Activated T-cell treated with anti-CD3 and anti-CD28 coated beads, Interleukin-2, amount 50 U/mL, for 4 hours (primary cell): ENCODE results near the gene ABCA7. TPM values are rescaled to one million over a fixed set of nuclear protein-coding genes. Genes with fewer than 3 reads are reported as not detected.

Experiments
- ATAC-seq, 2 donors: fragments of 200-7000 bp; cut with Tn5 transposase; one replicate each; pipeline ENCODE4 v1.10.0; 2021
- DNase-seq: peaks from one replicate; pipeline ENCODE4 v3.0.0-alpha.2; 2020
- H3K27me3 Mint-ChIP-seq: one replicate; pipeline ENCODE4 v1.8.0; 2021; ENCODE audit warnings: low read depth, mixed read lengths
- H3K36me3 Mint-ChIP-seq: one replicate; pipeline ENCODE4 v1.8.0; 2022; ENCODE audit warnings: mixed read lengths; ENCODE audit not compliant: insufficient read depth
- H3K4me1 Mint-ChIP-seq: one replicate; pipeline ENCODE4 v1.8.0; 2021; ENCODE audit warnings: low read depth, mixed read lengths
- H3K4me3 Mint-ChIP-seq: one replicate; pipeline ENCODE4 v1.8.0; 2021; ENCODE audit warnings: mild to moderate bottlenecking, moderate library complexity, mixed read lengths
- H3K9me3 Mint-ChIP-seq: one replicate; pipeline ENCODE4 v1.8.0; 2021; ENCODE audit warnings: mixed read lengths
- total RNA-seq, 3 donors: library from RNA; stranded (reverse); gene quantifications; one replicate each; pipeline ENCODE4 v1.2.1, GENCODE V29; 2021

Gene ABCA7
- total RNA-seq, 3 donors from 2014 or later, result 7.1 to 8.7 (median 8.6) TPM

DNA sequence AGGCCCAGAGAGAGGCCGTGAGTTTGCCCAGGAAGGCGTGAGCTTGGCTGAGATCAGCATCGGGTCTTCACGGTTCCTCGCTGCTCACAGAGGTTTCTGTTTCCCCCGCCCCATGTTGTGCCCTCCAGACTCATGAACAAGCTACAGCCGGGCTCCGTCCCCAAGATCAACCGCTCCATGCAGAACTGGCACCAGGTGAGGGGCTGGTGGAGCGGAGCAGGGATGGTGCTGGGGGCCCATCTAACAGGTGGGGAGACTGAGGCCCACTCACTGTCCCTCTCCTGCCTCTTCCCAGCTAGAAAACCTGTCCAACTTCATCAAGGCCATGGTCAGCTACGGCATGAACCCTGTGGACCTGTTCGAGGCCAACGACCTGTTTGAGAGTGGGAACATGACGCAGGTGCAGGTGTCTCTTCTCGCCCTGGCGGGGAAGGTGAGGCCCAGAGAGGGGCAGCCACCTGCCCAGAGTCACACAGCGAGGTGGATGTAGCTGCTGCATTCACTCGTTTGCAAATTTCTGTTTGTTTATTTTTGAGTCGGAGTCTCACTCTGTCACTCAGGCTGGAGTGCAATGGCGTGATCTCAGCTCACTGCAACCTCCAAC, 7.5 kb upstream of the ABCA7 start:
- no peak for DNase-seq
- no peak for ATAC-seq
- no peak overlapping the region for H3K4me3 Mint-ChIP-seq
- no peaks in the 10 kb centered on the region for H3K9me3 Mint-ChIP-seq
- no peaks in the 10 kb centered on the region for H3K27me3 Mint-ChIP-seq
- H3K36me3 Mint-ChIP-seq, result peaks cover 5% of the 10 kb centered on the region
- H3K4me1 Mint-ChIP-seq, result peaks cover 31% of the 10 kb centered on the region

DNA sequence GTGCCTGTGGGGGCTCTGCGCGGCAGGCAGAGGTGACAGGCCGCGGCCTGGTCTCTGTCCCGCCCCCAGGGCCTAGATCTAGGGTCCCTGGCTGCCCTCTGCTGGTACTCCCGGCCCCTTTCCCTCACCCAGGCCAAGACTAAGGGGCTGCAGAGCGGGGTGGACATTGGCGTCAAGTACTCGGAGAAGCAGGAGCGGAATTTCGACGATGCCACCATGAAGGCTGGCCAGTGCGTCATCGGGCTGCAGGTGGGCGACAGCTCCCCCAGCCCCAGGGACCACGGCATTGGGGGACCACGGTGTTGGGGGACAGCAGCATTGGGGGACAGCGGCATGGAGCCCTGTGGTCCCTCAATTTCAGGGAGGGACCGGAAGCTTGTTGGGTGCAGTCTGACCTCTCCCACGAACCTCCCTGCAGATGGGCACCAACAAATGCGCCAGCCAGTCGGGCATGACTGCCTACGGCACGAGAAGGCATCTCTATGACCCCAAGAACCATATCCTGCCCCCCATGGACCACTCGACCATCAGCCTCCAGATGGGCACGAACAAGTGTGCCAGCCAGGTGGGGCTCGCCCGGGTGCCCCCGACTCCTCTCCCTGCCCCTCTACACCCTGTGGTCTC, 3.8 kb upstream of the ABCA7 start:
- Mint-ChIP-seq H3K4me3 (no peak overlapping the region), H3K9me3 (no peaks in the 10 kb centered on the region), H3K27me3 (no peaks in the 10 kb centered on the region), H3K36me3 (peaks cover 12% of the 10 kb centered on the region), H3K4me1 (peaks cover 44% of the 10 kb centered on the region)
- ATAC-seq, result no peak
- no peak for DNase-seq

DNA sequence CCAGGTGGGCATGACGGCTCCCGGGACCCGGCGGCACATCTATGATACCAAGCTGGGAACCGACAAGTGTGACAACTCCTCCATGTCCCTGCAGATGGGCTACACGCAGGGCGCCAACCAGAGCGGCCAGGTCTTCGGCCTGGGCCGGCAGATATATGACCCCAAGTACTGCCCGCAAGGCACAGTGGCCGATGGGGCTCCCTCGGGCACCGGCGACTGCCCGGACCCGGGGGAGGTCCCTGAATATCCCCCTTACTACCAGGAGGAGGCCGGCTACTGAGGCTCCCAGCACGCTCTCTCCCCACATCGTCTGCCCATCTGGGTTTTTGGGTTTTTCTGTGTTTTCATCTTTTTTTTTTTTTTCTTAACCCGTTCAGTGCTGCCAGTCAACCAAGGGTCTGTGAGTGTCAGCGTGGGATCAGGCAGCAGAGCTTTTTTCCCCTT, 2.3 kb upstream of the ABCA7 start:
- Mint-ChIP-seq H3K27me3 (no peaks in the 10 kb centered on the region), H3K9me3 (no peaks in the 10 kb centered on the region), H3K36me3 (peaks cover 12% of the 10 kb centered on the region), H3K4me3 (peak overlapping the region; percentile 19), H3K4me1 (peaks cover 49% of the 10 kb centered on the region)
- no peak for DNase-seq
- ATAC-seq, result no peak

DNA sequence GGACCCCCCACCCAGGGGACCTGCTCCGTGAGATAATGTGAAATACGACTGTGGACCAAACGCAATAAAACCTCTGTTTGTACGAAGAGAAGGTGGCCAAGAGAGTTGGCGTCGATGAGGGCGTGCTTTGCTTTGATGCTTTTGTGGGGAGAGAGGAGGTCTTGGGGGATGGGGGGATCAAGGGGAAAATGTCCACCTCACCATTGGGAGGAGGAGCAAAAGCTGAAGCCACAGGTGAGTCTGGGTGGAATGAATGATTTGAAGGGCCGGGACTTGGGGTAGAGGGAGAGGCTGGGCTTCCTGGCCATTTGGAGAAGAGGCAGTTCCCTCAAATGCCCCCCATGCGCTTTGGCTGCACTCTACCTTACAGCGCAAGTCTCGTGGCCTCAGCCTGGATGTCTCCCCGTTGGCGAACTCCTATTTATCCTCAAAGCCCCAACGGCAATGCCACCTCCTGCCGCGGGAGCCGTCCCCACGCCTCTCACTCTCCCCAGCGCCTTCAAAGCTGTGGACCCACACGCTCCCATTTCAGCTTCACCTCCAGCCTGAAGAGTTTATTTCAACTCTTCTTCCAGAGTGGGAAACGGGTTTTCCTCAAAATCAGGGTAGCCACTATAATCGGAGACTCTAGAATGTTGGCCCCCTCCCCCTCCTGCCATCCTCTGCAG, 795 bp upstream of the ABCA7 start:
- no peak for ATAC-seq
- H3K4me1 Mint-ChIP-seq, result peaks cover 47% of the 10 kb centered on the region
- no peaks in the 10 kb centered on the region for H3K9me3 Mint-ChIP-seq
- H3K36me3 Mint-ChIP-seq, result peaks cover 10% of the 10 kb centered on the region
- DNase-seq, result no peak
- peak overlapping the region; percentile 92 for H3K4me3 Mint-ChIP-seq
- no peaks in the 10 kb centered on the region for H3K27me3 Mint-ChIP-seq

DNA sequence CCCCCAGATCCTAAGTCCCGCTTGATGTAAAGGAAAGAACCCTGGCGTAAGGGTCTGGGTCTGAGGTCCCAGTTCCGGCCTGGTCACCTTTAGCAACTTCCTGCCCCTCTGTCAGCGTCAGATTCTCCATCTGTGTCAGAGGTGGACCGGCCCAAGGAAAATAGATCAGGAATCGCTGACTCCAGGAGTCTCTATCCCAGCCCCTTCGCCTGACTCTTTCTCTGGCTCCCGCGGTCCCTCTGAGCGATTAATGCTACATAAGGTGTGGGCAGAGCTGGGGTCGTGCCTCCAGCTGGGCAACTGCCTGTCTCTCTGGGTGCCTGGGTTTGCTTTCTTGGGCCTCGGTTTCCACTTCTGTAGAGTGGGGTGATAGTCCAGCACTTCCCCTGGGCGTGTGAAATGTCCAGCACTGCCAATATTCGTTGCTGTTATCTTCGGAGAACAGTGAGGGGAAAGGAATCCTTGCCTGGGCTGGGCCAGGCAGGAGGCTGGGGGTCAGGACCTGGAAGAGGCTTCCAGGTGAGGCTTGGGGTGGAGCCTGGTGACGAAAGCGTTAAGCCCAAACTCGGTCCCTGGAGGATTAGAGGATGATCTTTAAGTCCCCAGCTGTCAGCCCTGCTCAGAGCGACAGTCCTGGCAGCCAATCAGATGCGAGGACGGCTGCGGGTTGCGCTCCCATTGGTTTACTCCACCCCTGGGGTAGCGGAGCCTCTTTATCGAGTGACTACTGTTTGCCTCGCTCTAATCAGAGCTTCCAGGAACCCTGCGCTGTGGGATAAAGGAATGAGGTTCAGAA, 767 bp downstream of the ABCA7 start:
- no peaks in the 10 kb centered on the region for H3K9me3 Mint-ChIP-seq
- peaks cover 9% of the 10 kb centered on the region for H3K36me3 Mint-ChIP-seq
- DNase-seq, result peak; percentile 87
- H3K4me3 Mint-ChIP-seq, result peak overlapping the region; percentile 92
- ATAC-seq, result peak; percentile 67 to 71
- peaks cover 43% of the 10 kb centered on the region for H3K4me1 Mint-ChIP-seq
- H3K27me3 Mint-ChIP-seq, result no peaks in the 10 kb centered on the region

DNA sequence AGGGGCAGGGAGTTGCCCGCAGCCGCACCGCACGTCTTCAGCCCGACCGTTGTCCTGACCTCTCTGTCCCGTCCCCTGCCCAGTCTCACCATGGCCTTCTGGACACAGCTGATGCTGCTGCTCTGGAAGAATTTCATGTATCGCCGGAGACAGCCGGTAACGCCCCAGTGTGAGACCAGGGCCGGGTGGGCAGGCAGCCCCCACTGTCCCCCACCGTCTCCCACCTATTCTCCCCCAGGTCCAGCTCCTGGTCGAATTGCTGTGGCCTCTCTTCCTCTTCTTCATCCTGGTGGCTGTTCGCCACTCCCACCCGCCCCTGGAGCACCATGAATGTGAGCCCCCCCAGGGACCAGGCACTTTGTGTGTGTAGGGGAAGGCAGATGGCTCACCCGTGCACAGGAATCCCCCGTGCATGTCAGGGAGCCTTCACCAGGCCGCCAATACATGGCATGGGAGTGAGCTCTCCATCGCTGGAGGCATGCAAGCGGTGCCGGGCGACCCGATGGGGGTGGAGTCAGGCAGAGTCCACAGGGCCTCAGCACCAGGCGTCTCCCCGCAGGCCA, 1.4 kb downstream of the ABCA7 start:
- Mint-ChIP-seq H3K9me3 (no peaks in the 10 kb centered on the region), H3K27me3 (no peaks in the 10 kb centered on the region), H3K4me3 (peak overlapping the region; percentile 92), H3K36me3 (peaks cover 9% of the 10 kb centered on the region), H3K4me1 (peaks cover 41% of the 10 kb centered on the region)
- DNase-seq, result no peak
- ATAC-seq, result no peak

DNA sequence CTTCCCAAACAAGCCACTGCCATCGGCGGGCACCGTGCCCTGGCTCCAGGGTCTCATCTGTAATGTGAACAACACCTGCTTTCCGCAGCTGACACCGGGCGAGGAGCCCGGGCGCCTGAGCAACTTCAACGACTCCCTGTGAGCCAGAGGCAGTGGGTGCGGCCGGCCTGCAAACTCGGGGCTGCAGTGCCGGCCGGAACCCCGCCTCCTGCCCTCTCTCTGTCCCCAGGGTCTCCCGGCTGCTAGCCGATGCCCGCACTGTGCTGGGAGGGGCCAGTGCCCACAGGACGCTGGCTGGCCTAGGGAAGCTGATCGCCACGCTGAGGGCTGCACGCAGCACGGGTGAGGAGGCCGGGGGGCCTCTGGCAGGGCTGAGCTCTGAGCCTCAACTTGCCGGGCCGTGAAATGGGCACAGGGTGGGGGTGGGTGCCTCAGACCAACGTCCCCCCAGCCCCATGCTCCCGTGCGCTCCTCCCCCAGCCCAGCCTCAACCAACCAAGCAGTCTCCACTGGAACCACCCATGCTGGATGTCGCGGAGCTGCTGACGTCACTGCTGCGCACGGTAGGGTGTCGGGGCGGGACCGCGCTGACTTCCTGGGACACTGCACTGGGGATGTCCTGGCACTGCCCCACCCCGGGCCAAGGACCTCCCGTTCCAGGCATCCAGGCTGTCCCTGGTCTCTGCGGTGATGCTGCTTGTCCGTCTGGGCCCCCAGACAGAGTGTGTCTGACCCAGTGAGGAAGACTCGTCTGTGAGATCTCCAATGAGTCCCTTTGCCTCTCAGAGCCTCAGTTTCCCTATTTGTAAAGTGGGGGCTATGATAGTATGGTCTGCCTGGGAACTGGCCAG, 2.2 kb downstream of the ABCA7 start:
- no peak for ATAC-seq
- Mint-ChIP-seq H3K36me3 (peaks cover 9% of the 10 kb centered on the region), H3K27me3 (no peaks in the 10 kb centered on the region), H3K4me1 (peaks cover 41% of the 10 kb centered on the region), H3K9me3 (no peaks in the 10 kb centered on the region), H3K4me3 (no peak overlapping the region)
- DNase-seq, result no peak

DNA sequence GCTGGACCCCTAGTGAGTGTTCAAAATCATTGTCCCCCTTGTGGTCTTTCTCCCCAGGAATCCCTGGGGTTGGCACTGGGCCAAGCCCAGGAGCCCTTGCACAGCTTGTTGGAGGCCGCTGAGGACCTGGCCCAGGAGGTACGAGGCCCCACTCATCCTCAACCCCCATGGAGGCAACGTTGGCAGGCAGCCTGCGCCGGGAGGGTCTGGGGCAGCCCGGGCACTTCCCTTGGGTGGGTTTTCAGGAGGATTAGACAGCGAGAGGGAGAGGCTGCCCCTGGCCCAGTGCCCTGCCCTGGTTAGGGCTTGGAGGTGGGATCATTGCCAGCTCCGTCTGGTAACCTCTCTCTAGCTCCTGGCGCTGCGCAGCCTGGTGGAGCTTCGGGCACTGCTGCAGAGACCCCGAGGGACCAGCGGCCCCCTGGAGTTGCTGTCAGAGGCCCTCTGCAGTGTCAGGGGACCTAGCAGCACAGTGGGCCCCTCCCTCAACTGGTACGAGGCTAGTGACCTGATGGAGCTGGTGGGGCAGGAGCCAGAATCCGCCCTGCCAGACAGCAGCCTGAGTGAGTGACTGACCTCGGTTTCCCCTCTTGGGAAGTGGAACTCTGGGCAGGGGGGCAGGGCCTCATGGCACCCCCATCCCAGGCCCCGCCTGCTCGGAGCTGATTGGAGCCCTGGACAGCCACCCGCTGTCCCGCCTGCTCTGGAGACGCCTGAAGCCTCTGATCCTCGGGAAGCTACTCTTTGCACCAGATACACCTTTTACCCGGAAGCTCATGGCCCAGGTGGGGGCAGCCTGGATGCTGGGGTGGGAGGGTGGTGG, 3.0 kb downstream of the ABCA7 start:
- Mint-ChIP-seq H3K4me3 (no peak overlapping the region), H3K36me3 (peaks cover 4% of the 10 kb centered on the region), H3K9me3 (no peaks in the 10 kb centered on the region), H3K27me3 (no peaks in the 10 kb centered on the region), H3K4me1 (peaks cover 36% of the 10 kb centered on the region)
- no peak for DNase-seq
- no peak for ATAC-seq

DNA sequence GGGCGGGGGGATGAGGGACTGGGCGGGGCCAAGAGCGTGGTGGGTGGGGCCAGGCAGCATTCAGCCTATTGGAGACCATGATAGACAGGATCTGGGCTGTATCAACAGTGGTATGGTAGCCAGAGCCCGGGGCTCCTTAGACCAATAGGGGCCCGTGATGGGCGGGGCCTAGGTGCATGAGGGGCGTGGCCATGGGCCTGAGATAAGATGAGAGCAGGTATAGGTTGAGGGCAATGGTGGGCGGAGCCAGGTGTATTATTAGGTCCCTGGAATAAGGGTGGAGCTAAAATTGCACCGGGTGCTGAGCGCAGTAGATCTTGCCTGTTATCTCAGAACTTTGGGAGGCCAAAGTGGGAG, 5.3 kb downstream of the ABCA7 start:
- Mint-ChIP-seq H3K4me1 (peaks cover 14% of the 10 kb centered on the region), H3K9me3 (no peaks in the 10 kb centered on the region), H3K36me3 (peaks cover 3% of the 10 kb centered on the region), H3K4me3 (no peak overlapping the region), H3K27me3 (no peaks in the 10 kb centered on the region)
- ATAC-seq, result peak; percentile 72 to 74
- peak; percentile 41 for DNase-seq

DNA sequence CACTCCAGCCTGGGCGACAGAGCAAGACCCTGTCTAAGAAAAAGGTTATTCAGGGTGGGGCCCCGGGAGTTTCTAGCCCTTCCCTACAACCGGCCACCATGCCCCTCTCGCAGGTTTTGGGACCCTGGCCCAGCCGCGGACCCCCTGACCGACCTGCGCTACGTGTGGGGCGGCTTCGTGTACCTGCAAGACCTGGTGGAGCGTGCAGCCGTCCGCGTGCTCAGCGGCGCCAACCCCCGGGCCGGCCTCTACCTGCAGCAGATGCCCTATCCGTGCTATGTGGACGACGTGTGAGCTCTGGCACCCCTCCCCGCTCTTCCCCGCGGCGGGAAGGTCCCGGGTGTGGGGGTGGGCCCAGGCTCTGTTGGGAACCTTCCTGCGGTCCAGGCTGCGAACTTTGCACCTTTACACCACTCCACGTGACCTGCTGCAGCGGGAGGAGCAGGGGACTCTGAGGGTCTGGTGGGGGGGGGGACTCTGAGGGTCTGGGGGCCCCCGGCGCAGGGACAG, 6.3 kb downstream of the ABCA7 start:
- Mint-ChIP-seq H3K4me3 (no peak overlapping the region), H3K27me3 (no peaks in the 10 kb centered on the region), H3K36me3 (peaks cover 3% of the 10 kb centered on the region), H3K4me1 (peaks cover 5% of the 10 kb centered on the region), H3K9me3 (no peaks in the 10 kb centered on the region)
- no peak for DNase-seq
- no peak for ATAC-seq

DNA sequence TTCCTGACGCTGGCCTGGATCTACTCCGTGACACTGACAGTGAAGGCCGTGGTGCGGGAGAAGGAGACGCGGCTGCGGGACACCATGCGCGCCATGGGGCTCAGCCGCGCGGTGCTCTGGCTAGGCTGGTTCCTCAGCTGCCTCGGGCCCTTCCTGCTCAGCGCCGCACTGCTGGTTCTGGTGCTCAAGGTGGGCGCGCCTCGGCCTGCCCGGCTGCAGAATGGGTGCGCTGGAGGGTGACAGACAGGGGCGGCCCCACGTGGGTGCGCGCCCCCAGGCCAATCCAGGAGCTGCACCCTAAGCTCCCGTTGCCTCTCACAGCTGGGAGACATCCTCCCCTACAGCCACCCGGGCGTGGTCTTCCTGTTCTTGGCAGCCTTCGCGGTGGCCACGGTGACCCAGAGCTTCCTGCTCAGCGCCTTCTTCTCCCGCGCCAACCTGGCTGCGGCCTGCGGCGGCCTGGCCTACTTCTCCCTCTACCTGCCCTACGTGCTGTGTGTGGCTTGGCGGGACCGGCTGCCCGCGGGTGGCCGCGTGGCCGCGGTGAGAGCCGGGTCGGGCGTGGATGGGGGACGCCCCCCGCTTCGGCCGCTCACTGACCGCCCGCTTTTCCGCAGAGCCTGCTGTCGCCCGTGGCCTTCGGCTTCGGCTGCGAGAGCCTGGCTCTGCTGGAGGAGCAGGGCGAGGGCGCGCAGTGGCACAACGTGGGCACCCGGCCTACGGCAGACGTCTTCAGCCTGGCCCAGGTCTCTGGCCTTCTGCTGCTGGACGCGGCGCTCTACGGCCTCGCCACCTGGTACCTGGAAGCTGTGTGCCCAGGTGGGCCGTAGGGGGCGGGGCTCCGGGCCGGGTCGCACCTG, 7.2 kb downstream of the ABCA7 start:
- Mint-ChIP-seq H3K4me3 (no peak overlapping the region), H3K9me3 (no peaks in the 10 kb centered on the region), H3K4me1 (no peaks in the 10 kb centered on the region), H3K36me3 (peaks cover 4% of the 10 kb centered on the region), H3K27me3 (no peaks in the 10 kb centered on the region)
- no peak for ATAC-seq
- no peak for DNase-seq

DNA sequence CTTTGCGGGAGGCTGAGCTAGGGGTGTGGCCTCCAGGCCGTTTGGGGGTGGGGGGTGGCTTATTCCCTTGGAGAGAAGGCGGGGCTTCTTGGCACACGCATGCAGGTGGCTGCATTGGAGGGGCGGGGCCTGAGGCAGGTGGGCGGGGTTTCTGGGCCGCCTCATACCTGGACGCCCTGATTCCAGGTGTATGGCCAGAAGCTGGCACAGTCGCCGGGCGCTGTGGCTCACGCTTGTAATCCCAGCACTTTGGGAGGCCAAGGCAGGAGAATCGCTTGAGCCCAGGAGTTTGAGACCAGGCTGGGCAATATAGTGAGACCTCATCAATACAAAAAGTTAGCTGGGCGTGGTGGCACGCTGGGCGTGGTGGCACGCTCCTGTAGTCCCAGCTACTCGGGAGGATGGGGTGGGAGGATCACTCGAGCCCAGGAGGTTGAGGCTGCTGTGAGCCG, 7.8 kb downstream of the ABCA7 start:
- ATAC-seq, result no peak
- peaks cover 4% of the 10 kb centered on the region for H3K36me3 Mint-ChIP-seq
- no peaks in the 10 kb centered on the region for H3K27me3 Mint-ChIP-seq
- peaks cover 2% of the 10 kb centered on the region for H3K4me1 Mint-ChIP-seq
- no peak for DNase-seq
- no peaks in the 10 kb centered on the region for H3K9me3 Mint-ChIP-seq
- H3K4me3 Mint-ChIP-seq, result no peak overlapping the region
